Inferior parietal cortex (tissue), 1 donor: ENCODE data around the gene UBE2V1.
"Not testable (repeated sequence)": the region's sequence is repeated elsewhere in the genome, so short reads cannot be mapped to it uniquely, and the experiment has no call there.

Source experiments
- DNase-seq: peaks from one replicate; pipeline ENCODE4 v3.0.0-alpha.2; 2016; ENCODE audit errors: extremely low spot score

UBE2V1 gene

GRCh38 chr20:50063763-50064162 lies 49.2 kb downstream of the UBE2V1 start:
- not testable (repeated sequence) for DNase-seq

- no peak for DNase-seq
Observed at GRCh38 chr20:50062006-50062838, 50.7 kb downstream of the UBE2V1 start.

GRCh38 chr20:50061151-50062005 lies 51.6 kb downstream of the UBE2V1 start:
- no peak for DNase-seq

- no peak for DNase-seq
Observed at GRCh38 chr20:50058662-50059402, 54.1 kb downstream of the UBE2V1 start.

- DNase-seq, result no peak
Observed at GRCh38 chr20:50057714-50058053, 55.3 kb downstream of the UBE2V1 start.

GRCh38 chr20:50056951-50057713 lies 55.8 kb downstream of the UBE2V1 start:
- no peak for DNase-seq

GRCh38 chr20:50056408-50056926 lies 56.5 kb downstream of the UBE2V1 start:
- no peak for DNase-seq

- DNase-seq, result no peak
Observed at GRCh38 chr20:50055524-50056083, 57.3 kb downstream of the UBE2V1 start.

GRCh38 chr20:50054626-50055511 lies 58.1 kb downstream of the UBE2V1 start:
- DNase-seq, result peak; percentile 42

GRCh38 chr20:50054231-50054547 lies 58.8 kb downstream of the UBE2V1 start:
- no peak for DNase-seq

GRCh38 chr20:50053362-50054230 lies 59.4 kb downstream of the UBE2V1 start:
- DNase-seq, result no peak

GRCh38 chr20:50052550-50053361 lies 60.2 kb downstream of the UBE2V1 start:
- no peak for DNase-seq

- DNase-seq, result no peak
Observed at GRCh38 chr20:50050660-50051308, 62.2 kb downstream of the UBE2V1 start.

- no peak for DNase-seq
Observed at GRCh38 chr20:50050214-50050613, 62.7 kb downstream of the UBE2V1 start.

GRCh38 chr20:50049442-50050026 lies 63.4 kb downstream of the UBE2V1 start:
- no peak for DNase-seq

GRCh38 chr20:50048420-50049166 lies 64.4 kb downstream of the UBE2V1 start:
- DNase-seq, result no peak
